HUES64 (cell line): ENCODE results near the gene C1QL1.

Experiments used
- H3K27ac ChIP-seq: 2 replicates; pipeline ENCODE4 v1.7.0; 2013; ENCODE audit warnings: low read depth, low read length, inconsistent platforms
- H3K27me3 ChIP-seq: 2 replicates; pipeline ENCODE4 v1.6.1; 2013; ENCODE audit warnings: mild to moderate bottlenecking, low read length; ENCODE audit not compliant: insufficient read depth
- H3K36me3 ChIP-seq: 2 replicates; pipeline ENCODE4 v1.6.1; 2013; ENCODE audit warnings: mild to moderate bottlenecking, low read length; ENCODE audit not compliant: insufficient read depth
- H3K4me1 ChIP-seq: 2 replicates; pipeline ENCODE4 v1.6.1; 2013; ENCODE audit warnings: mild to moderate bottlenecking, low read length, moderate library complexity; ENCODE audit not compliant: insufficient read depth
- H3K4me3 ChIP-seq: 2 replicates; pipeline ENCODE4 v1.5.1; 2013; ENCODE audit warnings: mild to moderate bottlenecking, low read length, moderate library complexity
- H3K9ac ChIP-seq: 2 replicates; pipeline ENCODE4 v1.6.1; 2013; ENCODE audit warnings: mild to moderate bottlenecking, low read depth, low read length
- H3K9me3 ChIP-seq: 2 replicates; pipeline ENCODE4 v1.6.1; 2013; ENCODE audit warnings: low read depth, low read length; ENCODE audit not compliant: insufficient read depth
- WGBS: fragments of 150-250, 120-280 bp; methylation state at CpG from one replicate; pipeline ENCODE4 v1.1.7; 2013; ENCODE audit warnings: missing lambda C conversion rate; 5-methylcytosine and 5-hydroxymethylcytosine counted together

The C1QL1 gene

DNA sequence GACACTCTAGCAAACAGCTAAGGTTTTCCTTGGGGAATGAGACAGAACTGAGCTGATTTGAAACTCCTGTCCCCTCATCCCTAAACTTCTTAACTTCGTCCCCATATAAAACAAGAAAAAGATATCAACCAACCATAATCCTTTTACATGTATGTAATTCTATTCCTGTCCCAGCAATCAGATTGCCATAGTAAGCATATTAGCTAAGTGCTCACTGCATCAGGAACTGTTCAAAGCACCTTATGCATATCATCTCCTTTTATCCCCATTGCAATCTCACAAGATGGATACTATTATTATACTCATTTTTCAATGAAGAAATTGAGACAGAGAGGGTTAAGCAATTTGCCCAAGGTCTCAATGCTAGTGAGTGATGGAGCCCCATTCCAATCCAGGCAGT, 27.3 kb downstream of the C1QL1 start:
- 97% methylated on average over 1 of the region's 1 CpG for WGBS
- no peaks in the 10 kb centered on the region for H3K27me3 ChIP-seq
- H3K9ac ChIP-seq = no peak overlapping the region
- no peaks in the 10 kb centered on the region for H3K9me3 ChIP-seq
- H3K4me3 ChIP-seq = no peak overlapping the region
- H3K4me1 ChIP-seq = no peaks in the 10 kb centered on the region
- H3K27ac ChIP-seq = no peak overlapping the region
- H3K36me3 ChIP-seq = peaks cover 61% of the 10 kb centered on the region

- Histone ChIP-seq H3K36me3 (peaks cover 62% of the 10 kb centered on the region), H3K4me3 (no peak overlapping the region), H3K4me1 (no peaks in the 10 kb centered on the region), H3K9ac (no peak overlapping the region), H3K27ac (0 out of 2 replicates have a peak overlapping the region, but pooled peaks have one; percentile 35), H3K9me3 (no peaks in the 10 kb centered on the region), H3K27me3 (no peaks in the 10 kb centered on the region)
- 94% methylated on average over 4 of the region's 4 CpGs for WGBS
Measured at GRCh38 chr17:44940317-44940716, 27.8 kb downstream of the C1QL1 start.

- Histone ChIP-seq H3K4me3 (no peak overlapping the region), H3K27ac (no peak overlapping the region), H3K4me1 (no peaks in the 10 kb centered on the region), H3K9me3 (no peaks in the 10 kb centered on the region), H3K27me3 (no peaks in the 10 kb centered on the region), H3K9ac (no peak overlapping the region), H3K36me3 (peaks cover 80% of the 10 kb centered on the region)
- 94% methylated on average over 9 of the region's 9 CpGs for WGBS
Measured at GRCh38 chr17:44935116-44935515, 33.0 kb downstream of the C1QL1 start.

DNA sequence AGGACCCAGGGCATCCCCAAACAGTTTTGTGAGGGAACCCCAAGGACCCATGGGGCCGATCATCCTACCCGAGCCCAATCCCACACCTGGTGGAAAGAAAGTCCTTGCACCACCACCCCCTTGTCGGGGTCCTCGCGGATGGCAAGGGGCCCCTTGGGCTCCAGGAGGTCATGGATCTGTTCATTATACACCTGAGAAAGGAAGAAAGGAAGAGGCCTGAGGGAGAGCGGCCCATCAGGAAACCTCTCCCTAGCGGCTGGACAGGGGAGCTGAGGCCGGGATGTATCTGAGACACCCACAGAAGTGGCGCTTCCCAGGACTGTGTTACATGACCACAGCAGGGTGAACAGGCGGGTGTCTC, 33.4 kb downstream of the C1QL1 start:
- H3K27ac ChIP-seq = no peak overlapping the region
- peaks cover 84% of the 10 kb centered on the region for H3K36me3 ChIP-seq
- no peaks in the 10 kb centered on the region for H3K27me3 ChIP-seq
- H3K4me1 ChIP-seq = no peaks in the 10 kb centered on the region
- no peak overlapping the region for H3K4me3 ChIP-seq
- no peaks in the 10 kb centered on the region for H3K9me3 ChIP-seq
- H3K9ac ChIP-seq = no peak overlapping the region
- 97% methylated on average over 10 of the region's 10 CpGs for whole genome bisulfite sequencing

DNA sequence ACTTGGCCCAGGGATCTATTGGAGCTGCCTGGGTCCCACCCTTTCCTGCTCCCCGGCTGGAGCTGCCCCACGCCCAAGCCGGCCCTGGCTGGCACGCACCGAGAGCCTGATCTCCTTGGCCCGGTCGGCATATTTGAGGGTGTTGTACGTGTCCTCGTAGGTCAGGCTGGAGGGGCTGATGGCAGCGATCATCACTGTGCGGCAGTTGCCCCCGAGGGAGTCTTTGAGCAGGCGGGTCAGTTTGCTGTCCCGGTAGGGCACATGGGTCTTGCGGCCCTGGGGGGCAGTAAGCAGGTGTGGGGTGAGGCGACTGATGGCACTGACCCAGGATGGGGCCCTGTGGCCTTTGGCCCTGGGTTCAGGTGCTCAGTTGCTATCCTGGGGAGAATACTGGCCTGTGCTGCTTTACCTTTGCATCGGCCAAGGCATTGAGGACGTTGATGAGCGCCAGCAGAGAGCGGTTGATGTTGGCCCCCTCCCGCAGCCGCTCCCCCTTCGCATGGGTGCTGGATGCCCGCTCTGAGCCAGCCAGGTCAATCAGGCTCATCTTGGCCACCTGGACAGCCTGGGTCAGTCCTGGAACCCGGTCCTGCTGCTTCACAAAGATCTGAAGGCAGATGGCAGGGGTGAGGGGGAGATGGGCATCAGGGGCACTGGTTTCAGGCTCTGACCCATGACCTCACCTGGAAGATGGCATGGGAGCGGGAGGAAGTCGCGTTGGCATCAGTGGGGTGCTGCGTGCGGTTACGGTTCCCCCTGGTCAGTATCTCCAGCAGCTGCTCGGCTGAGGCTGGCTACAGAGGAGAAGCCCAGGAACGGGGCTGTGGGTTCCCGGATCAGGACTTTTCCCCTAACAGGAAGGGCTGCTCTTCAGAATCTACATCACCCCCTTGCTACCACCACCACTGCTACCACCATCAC, 34.0 kb downstream of the C1QL1 start:
- no peaks in the 10 kb centered on the region for H3K27me3 ChIP-seq

GRCh38 chr17:44932787-44933097, 35.4 kb downstream of the C1QL1 start:
- H3K9me3 ChIP-seq = no peaks in the 10 kb centered on the region
- peaks cover 94% of the 10 kb centered on the region for H3K36me3 ChIP-seq
- H3K4me3 ChIP-seq = no peak overlapping the region
- no peak overlapping the region for H3K9ac ChIP-seq
- H3K4me1 ChIP-seq = no peaks in the 10 kb centered on the region
- WGBS = 96% methylated on average over 6 of the region's 6 CpGs
- no peaks in the 10 kb centered on the region for H3K27me3 ChIP-seq
- no peak overlapping the region for H3K27ac ChIP-seq

More for the DNA sequence above, 34.0 kb downstream of the C1QL1 start:
- H3K9me3 ChIP-seq = no peaks in the 10 kb centered on the region
- H3K4me3 ChIP-seq = no peak overlapping the region
- no peak overlapping the region for H3K9ac ChIP-seq
- no peaks in the 10 kb centered on the region for H3K4me1 ChIP-seq
- H3K27ac ChIP-seq = no peak overlapping the region
- WGBS = 96% methylated on average over 34 of the region's 34 CpGs
- H3K36me3 ChIP-seq = peaks cover 87% of the 10 kb centered on the region

- Histone ChIP-seq H3K9ac (no peak overlapping the region), H3K27ac (no peak overlapping the region), H3K36me3 (peaks cover 94% of the 10 kb centered on the region), H3K9me3 (no peaks in the 10 kb centered on the region), H3K4me3 (no peak overlapping the region), H3K27me3 (no peaks in the 10 kb centered on the region), H3K4me1 (no peaks in the 10 kb centered on the region)
- WGBS = 94% methylated on average over 8 of the region's 8 CpGs
Measured at GRCh38 chr17:44932096-44932786, 35.9 kb downstream of the C1QL1 start.

GRCh38 chr17:44931376-44931775, 36.7 kb downstream of the C1QL1 start:
- peaks cover 100% of the 10 kb centered on the region for H3K36me3 ChIP-seq
- H3K9ac ChIP-seq = no peak overlapping the region
- H3K9me3 ChIP-seq = no peaks in the 10 kb centered on the region
- no peak overlapping the region for H3K4me3 ChIP-seq
- H3K27me3 ChIP-seq = no peaks in the 10 kb centered on the region
- WGBS = 90% methylated on average over 5 of the region's 5 CpGs
- H3K27ac ChIP-seq = no peak overlapping the region
- H3K4me1 ChIP-seq = no peaks in the 10 kb centered on the region

GRCh38 chr17:44930667-44931066, 37.4 kb downstream of the C1QL1 start:
- Histone ChIP-seq H3K4me1 (no peaks in the 10 kb centered on the region), H3K9me3 (no peaks in the 10 kb centered on the region), H3K27me3 (no peaks in the 10 kb centered on the region), H3K9ac (no peak overlapping the region), H3K36me3 (peaks cover 100% of the 10 kb centered on the region), H3K4me3 (no peak overlapping the region), H3K27ac (no peak overlapping the region)
- WGBS = 93% methylated on average over 6 of the region's 6 CpGs

DNA sequence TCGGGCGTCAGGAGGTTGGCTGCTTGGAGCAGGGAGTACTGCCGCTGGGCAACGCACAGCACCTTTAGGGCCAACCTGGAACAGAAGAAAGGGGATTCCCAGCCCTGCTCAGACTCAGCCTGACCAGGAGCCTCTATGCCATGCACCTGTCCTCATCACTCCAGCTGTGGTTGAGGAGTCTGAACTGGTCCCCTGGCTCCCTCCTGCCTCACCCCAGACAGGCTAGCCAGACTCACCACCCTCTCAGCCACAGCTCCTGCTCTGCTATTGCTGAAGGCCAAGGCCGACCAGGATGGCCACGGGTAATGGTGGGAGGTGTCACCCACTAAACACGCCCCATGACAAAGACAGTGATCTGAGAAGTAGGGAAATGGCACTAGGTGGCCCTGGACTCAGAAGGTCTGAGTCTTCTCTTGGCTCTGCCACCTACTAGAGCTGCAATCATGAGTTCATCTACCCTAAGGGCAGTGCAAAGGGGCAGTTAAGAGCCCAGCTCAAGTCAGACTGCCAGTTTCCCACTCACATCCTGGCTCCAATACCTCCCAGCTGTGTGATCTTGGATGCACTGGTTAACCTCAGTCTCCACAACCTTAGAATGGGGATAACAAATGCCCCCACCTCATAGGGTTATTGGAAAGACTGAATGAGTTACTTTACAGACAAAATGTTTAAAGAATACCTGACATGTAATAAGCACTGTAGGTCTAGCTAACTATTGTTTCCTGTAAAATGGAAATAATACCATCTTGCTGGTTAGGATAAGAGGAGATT, 39.0 kb downstream of the C1QL1 start:
- Histone ChIP-seq H3K4me1 (no peaks in the 10 kb centered on the region), H3K36me3 (peaks cover 87% of the 10 kb centered on the region), H3K9me3 (no peaks in the 10 kb centered on the region), H3K27me3 (no peaks in the 10 kb centered on the region), H3K27ac (no peak overlapping the region), H3K9ac (no peak overlapping the region), H3K4me3 (no peak overlapping the region)
- WGBS = 98% methylated on average over 7 of the region's 7 CpGs

- Histone ChIP-seq H3K27ac (no peak overlapping the region), H3K4me1 (no peaks in the 10 kb centered on the region), H3K36me3 (peaks cover 77% of the 10 kb centered on the region), H3K9me3 (no peaks in the 10 kb centered on the region), H3K4me3 (no peak overlapping the region), H3K27me3 (no peaks in the 10 kb centered on the region), H3K9ac (no peak overlapping the region)
- 96% methylated on average over 15 of the region's 15 CpGs for WGBS
Measured at GRCh38 chr17:44928136-44928535, 40.0 kb downstream of the C1QL1 start.
